Upper lobe of left lung (tissue), 4 donors: Measurements from ENCODE around the gene TYROBP.

Experiments used
- CTCF ChIP-seq, 6 experiments: fragments of 450-650 bp in 4 of 6; fragments of 200-600 bp in 2 of 6; sonication (generic) in 2 of 6; IDR thresholded peaks; one replicate each; pipeline ENCODE4 v1.5.1; 2016 to 2019; ENCODE audit warnings: antibody characterized with exemption in 6 of 6
- POLR2A ChIP-seq, 4 donors: fragments of 450-650 bp; IDR thresholded peaks; one replicate each; pipeline ENCODE4 v1.5.1; 2016 to 2017; ENCODE audit warnings: antibody characterized with exemption in 4 of 4, mild to moderate bottlenecking in 2 of 4
- POLR2AphosphoS5 ChIP-seq, 2 donors: sonication (generic); formaldehyde crosslinking; IDR thresholded peaks; one replicate each; pipeline ENCODE4 v1.5.1; 2017; ENCODE audit warnings: antibody characterized with exemption in 2 of 2

GRCh38 chr19:35902870-35903475 lies 5.1 kb downstream of the TYROBP start:
- TF ChIP-seq CTCF (IDR thresholded peaks at IDR 0.05) (no peak), POLR2AphosphoS5 (IDR thresholded peaks at IDR 0.05) (no peak), POLR2A (IDR thresholded peaks at IDR 0.05) (no peak)
